Activated CD4-positive, alpha-beta T cell treated with anti-CD3 and anti-CD28 coated beads, Interleukin-2, Interleukin-4, amounts not matched to agents 100 ng/mL and 50 ng/mL, durations not matched to agents 16 hours and 8 hours (primary cell): ENCODE data around the gene NPTX2.

Source experiments
- DNase-seq: peaks from one replicate; pipeline ENCODE4 v3.0.0-alpha.2; 2020; ENCODE audit warnings: low spot score

NPTX2 gene

GRCh38 chr7:98654524-98655272, 37.6 kb downstream of the NPTX2 start:
- DNase-seq = no peak

- no peak for DNase-seq
Observed at GRCh38 chr7:98655611-98656010, 38.5 kb downstream of the NPTX2 start.

GRCh38 chr7:98656899-98657298, 39.8 kb downstream of the NPTX2 start:
- DNase-seq = no peak

GRCh38 chr7:98657736-98658135, 40.7 kb downstream of the NPTX2 start:
- DNase-seq = no peak

- no peak for DNase-seq
Observed at GRCh38 chr7:98659756-98660155, 42.7 kb downstream of the NPTX2 start.

- no peak for DNase-seq
Observed at GRCh38 chr7:98661607-98662006, 44.5 kb downstream of the NPTX2 start.

GRCh38 chr7:98662289-98662688, 45.2 kb downstream of the NPTX2 start:
- no peak for DNase-seq

GRCh38 chr7:98664882-98665281, 47.8 kb downstream of the NPTX2 start:
- no peak for DNase-seq

GRCh38 chr7:98668255-98668654, 51.2 kb downstream of the NPTX2 start:
- DNase-seq = no peak

- DNase-seq = no peak
Observed at GRCh38 chr7:98669329-98670000, 52.4 kb downstream of the NPTX2 start.

- no peak for DNase-seq
Observed at GRCh38 chr7:98670186-98670585, 53.1 kb downstream of the NPTX2 start.

- no peak for DNase-seq
Observed at GRCh38 chr7:98671733-98672331, 54.7 kb downstream of the NPTX2 start.

- no peak for DNase-seq
Observed at GRCh38 chr7:98674461-98674860, 57.4 kb downstream of the NPTX2 start.

- DNase-seq = no peak
Observed at GRCh38 chr7:98674881-98675280, 57.8 kb downstream of the NPTX2 start.

- no peak for DNase-seq
Observed at GRCh38 chr7:98678215-98678614, 61.1 kb downstream of the NPTX2 start.
